Large intestine (tissue), 12 donors: Measurements from ENCODE around the gene MEI4. TPM values are rescaled to one million over a fixed set of nuclear protein-coding genes. Genes with fewer than 3 reads are reported as not detected.

Experiments used
- DNase-seq, 2 donors: peaks; one replicate each; pipeline versions ENCODE4 v3.0.0 to v3.0.0-alpha.2; 2013
- H3K27ac ChIP-seq: one replicate; pipeline ENCODE4 v1.5.1; 2013; ENCODE audit warnings: low read length
- H3K27me3 ChIP-seq: 2 replicates; pipeline ENCODE4 v1.6.1; 2013; ENCODE audit warnings: low read length; ENCODE audit not compliant: control insufficient read depth, insufficient read depth
- H3K36me3 ChIP-seq: 2 replicates; pipeline ENCODE4 v1.6.1; 2013; ENCODE audit warnings: low read length; ENCODE audit not compliant: control insufficient read depth, insufficient read depth
- H3K4me1 ChIP-seq: one replicate; pipeline ENCODE4 v1.6.1; 2013; ENCODE audit warnings: low read length; ENCODE audit not compliant: control insufficient read depth, insufficient read depth
- H3K4me3 ChIP-seq: one replicate; pipeline ENCODE4 v1.5.1; 2013; ENCODE audit warnings: low read length
- H3K9me3 ChIP-seq: one replicate; pipeline ENCODE4 v1.6.1; 2013; ENCODE audit warnings: mild to moderate bottlenecking, low read depth, low read length, moderate library complexity; ENCODE audit not compliant: control insufficient read depth
- WGBS: methylation state at CpG from one replicate; pipeline ENCODE4 v1.1.5; 2013; ENCODE audit warnings: low lambda C conversion rate; ENCODE audit not compliant: insufficient coverage; 5-methylcytosine and 5-hydroxymethylcytosine counted together
- long read RNA-seq, 11 donors: transcript quantifications; one replicate each; lab custom pipeline, GENCODE V29; 2026
- polyA plus RNA-seq: library from polyadenylated mRNA; unstranded; fragments of 120-200 nt; gene quantifications from one replicate; pipeline ENCODE4 v1.2.1, GENCODE V29; 2013

MEI4 gene, protein sequence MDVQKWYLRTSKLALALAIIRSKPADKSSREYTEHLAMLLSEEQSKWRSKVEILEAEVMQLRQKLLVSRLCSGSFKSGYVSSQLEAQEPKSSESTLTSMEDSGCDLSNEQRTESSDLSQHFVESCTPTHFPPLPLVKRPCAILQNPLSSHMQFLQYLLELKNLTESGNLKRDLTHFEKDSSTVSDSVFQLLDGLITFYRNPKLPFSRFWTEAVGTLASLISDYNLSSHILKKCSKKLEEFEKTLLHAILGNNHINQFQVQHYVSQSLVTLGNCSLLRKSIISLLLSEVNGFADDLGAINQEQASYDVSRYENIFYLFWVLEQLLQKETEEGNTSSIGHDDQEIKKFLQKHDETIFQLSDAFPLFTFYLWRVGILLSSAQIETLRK
- 0.09 TPM for polyA plus RNA-seq
- long read RNA-seq, donor 1, result 0 reads
- long read RNA-seq, donor 2, result 0 reads
- long read RNA-seq, donor 3, result 0 reads
- long read RNA-seq, donor 4, result 0 reads
- long read RNA-seq, donor 5, full-length matches to known transcripts, result 1 of 1 reads
- long read RNA-seq, donor 5, partial matches to known transcripts, result 0 of 1 reads
- long read RNA-seq, donor 5, other reads (novel, unspliced or antisense), result 0 of 1 reads
- long read RNA-seq, donor 6, result 0 reads
- long read RNA-seq, donor 7, result 0 reads
- long read RNA-seq, donor 8, result 0 reads
- long read RNA-seq, donor 9, result 0 reads
- long read RNA-seq, donor 10, result 0 reads
- long read RNA-seq, donor 11, result 0 reads

DNA sequence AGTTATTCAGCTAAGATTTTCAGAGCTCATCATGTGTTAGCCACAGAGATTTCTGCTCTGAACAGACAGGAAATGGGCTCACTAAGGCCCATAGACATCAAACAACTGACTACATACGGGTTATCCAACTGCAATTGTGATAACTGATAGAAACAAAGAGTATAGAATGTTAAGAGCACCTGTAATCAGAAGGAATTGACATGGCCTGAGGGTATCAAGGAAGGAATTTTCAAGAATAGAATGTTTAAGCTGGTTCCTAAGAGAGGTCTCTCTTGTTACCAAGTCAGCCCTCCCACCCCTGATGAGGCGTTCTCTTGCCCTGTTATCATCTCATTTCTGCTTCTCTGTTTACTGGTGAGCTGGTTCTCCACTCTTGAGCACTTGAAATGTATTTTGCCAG, at the start of gene MEI4:
Gene MEI4 (plus strand): TSS at position 301 of the 400 bp plus-strand sequence. CDS start 37,633 bp downstream, outside the sequence.
- WGBS, result 100% methylated on average over 1 of the region's 2 CpGs
- Histone ChIP-seq H3K27ac (no peak within 1 kb of the TSS), H3K4me1 (no peaks in the 10 kb centered on the region), H3K36me3 (no peaks in the 10 kb centered on the region), H3K4me3 (no peak within 1 kb of the TSS), H3K27me3 (no peaks in the 10 kb centered on the region), H3K9me3 (peaks cover 4% of the 10 kb centered on the region)
- no peak for DNase-seq

DNA sequence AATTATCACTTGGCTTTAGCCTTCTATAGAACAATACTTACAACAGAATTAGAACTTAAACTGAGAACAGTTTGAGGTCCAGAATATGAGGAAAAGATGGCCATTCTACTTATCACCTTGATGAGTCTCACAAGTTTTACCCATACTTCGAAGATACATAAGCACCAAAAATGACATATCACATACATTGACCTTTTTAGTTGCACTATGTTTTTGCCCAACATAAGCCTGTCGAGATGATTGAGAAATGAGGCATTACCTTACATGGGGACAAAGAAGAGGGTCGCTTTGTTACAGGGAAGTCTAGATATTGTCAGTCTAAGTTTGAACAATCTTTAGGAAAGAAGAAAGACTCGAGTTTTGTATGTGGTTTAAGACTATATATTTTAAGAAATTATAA, 48.4 kb upstream of the MEI4 start:
- Histone ChIP-seq H3K9me3 (no peaks in the 10 kb centered on the region), H3K4me3 (no peak overlapping the region), H3K4me1 (no peaks in the 10 kb centered on the region), H3K27ac (no peak overlapping the region), H3K27me3 (no peaks in the 10 kb centered on the region), H3K36me3 (no peaks in the 10 kb centered on the region)
- DNase-seq, result no peak
- WGBS, result 67% methylated on average over 2 of the region's 4 CpGs

DNA sequence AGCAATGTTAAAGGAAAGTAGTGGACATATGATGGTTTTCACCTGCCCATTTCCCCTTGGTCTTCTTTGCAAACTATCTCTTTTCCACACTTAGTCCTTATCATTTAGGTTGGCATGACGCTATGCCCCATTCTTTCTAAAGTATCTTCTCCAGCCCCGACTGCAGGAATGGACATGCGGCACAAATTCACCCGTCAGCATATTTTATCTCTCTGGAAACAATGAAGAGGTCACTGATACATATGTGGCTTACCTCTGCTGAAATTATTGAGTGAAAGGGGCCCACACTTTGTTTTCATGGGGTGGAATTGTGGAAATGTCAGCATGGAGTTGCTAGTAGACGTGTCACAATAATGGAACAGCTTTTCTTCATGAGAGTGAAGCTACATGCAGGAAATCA, 45.8 kb upstream of the MEI4 start:
- 60% methylated on average over 1 of the region's 5 CpGs for WGBS

DNA sequence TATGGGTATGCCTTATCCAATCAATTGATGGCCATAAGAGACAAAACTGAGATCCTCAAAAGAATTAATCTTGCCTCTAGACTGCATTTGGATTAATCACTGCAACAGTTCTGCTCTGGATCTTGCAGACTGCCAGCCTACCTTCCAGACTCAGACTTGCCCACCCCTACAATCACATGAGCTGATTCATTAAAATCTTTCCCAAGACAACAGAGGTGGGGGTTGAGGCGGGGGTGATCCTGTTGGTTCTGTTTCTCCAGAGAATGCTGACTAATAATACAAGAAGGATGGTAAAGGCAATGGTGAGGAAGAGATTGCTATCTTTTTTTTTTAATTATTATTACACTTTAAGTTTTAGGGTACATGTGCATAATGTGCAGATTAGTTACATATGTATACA, 43.7 kb upstream of the MEI4 start:
- WGBS, result no CpG with 5 or more reads among the region's 1 CpG

More for the DNA sequence above, 45.8 kb upstream of the MEI4 start:
- Histone ChIP-seq H3K27me3 (no peaks in the 10 kb centered on the region), H3K4me3 (no peak overlapping the region), H3K27ac (no peak overlapping the region), H3K9me3 (no peaks in the 10 kb centered on the region), H3K36me3 (no peaks in the 10 kb centered on the region), H3K4me1 (no peaks in the 10 kb centered on the region)
- DNase-seq, result no peak

DNA sequence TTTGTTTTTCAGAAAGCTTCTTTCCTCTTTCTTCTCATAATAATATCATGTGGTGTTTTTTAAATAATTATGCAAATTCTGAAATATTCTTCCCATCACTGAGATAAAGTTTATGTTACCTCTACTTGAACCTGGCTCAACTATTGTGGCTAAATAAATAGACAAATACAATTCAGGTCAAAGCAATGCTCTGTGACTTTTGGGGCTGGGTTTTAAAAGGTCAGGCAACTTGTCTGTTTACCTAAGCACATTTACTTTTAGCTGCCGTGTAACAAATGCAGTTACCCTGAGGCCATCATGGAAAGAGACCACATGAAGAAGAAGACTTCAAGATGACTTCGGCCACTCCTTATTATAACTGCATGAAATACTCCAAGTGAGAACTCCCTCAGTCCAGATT, 33.7 kb upstream of the MEI4 start:
- no peak for DNase-seq
- no peaks in the 10 kb centered on the region for H3K9me3 ChIP-seq
- H3K4me1 ChIP-seq, result no peaks in the 10 kb centered on the region
- H3K4me3 ChIP-seq, result no peak overlapping the region
- H3K27me3 ChIP-seq, result no peaks in the 10 kb centered on the region
- H3K36me3 ChIP-seq, result no peaks in the 10 kb centered on the region
- no CpG with 5 or more reads among the region's 2 CpGs for WGBS
- no peak overlapping the region for H3K27ac ChIP-seq

More for the DNA sequence above, 43.7 kb upstream of the MEI4 start:
- Histone ChIP-seq H3K27me3 (no peaks in the 10 kb centered on the region), H3K4me3 (no peak overlapping the region), H3K36me3 (no peaks in the 10 kb centered on the region), H3K4me1 (no peaks in the 10 kb centered on the region), H3K9me3 (no peaks in the 10 kb centered on the region), H3K27ac (no peak overlapping the region)
- DNase-seq, result no peak

DNA sequence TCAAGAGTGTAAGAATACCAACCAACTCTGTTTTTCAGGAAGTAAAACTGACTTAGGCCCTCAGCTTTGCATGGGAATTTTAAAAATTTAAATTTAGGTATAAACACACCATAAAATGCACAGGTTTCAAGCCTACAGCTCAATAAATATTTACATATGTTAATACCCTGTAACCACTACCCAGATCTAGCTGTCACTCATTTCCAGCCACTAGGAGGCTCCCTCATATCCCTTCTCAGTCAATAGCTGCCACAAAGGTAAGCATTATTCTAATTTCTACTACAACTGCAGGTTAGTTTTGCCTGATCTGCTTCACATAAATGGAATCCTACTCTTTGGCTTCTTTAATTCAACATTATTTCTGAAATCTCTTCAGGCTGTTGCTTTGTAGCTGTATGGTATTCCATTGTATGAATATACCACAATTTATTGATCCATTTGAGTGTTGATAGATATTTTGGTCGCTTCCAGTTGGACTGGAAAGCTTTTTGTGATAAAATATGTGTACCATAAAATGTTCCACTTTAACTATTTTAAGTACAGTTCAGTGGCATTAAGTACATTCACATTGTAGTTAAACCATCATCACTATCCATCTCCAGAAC, 32.5 kb upstream of the MEI4 start:
- DNase-seq, result peak; percentile 19 to 26
- WGBS, result no CpG with 5 or more reads among the region's 1 CpG
- H3K27ac ChIP-seq, result no peak overlapping the region

DNA sequence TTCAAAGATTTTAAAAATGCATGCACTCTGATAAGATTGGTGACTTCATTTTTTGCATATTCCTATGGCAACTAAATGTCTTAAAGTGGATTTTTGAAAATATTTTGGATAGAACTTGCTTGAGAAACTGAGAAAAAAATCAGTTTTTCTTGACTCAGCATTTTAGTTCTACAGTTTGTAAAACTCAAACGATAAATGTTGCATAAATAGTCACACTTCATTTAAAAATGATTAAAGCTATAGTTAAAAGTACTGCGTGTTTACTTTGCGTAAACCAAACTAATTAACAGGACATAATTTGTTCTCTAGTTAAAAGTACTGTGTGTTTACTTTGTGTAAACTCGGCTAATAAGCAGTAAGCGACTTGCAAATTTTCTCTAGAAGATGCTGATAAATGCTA, 28.3 kb upstream of the MEI4 start:
- DNase-seq, result no peak
- no peaks in the 10 kb centered on the region for H3K36me3 ChIP-seq
- H3K4me1 ChIP-seq, result no peaks in the 10 kb centered on the region
- no peak overlapping the region for H3K27ac ChIP-seq
- H3K27me3 ChIP-seq, result no peaks in the 10 kb centered on the region
- H3K9me3 ChIP-seq, result no peaks in the 10 kb centered on the region
- WGBS, result no CpG with 5 or more reads among the region's 5 CpGs
- H3K4me3 ChIP-seq, result no peak overlapping the region

More for the DNA sequence above, 32.5 kb upstream of the MEI4 start:
- Histone ChIP-seq H3K27me3 (no peaks in the 10 kb centered on the region), H3K36me3 (no peaks in the 10 kb centered on the region), H3K4me3 (no peak overlapping the region), H3K4me1 (no peaks in the 10 kb centered on the region), H3K9me3 (no peaks in the 10 kb centered on the region)

DNA sequence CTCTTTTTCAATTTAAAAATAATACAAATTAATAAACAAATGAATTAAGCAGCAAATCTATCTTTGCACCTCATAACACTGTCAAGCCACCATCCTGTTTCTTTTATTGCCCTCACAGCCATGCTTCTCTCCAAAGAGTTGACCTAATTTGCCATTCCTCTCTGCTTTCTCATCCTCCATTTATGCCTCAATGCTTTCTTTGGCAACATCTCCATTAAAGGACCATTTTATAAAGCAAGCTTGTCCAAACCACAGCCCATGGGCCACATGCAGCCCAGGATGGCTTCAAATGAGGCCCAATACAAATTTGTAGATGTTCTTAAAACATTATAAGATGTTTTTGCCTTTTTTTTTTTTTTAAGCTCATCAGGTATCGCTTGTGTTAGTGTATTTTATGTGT, 26.4 kb upstream of the MEI4 start:
- H3K27me3 ChIP-seq, result no peaks in the 10 kb centered on the region
- H3K4me1 ChIP-seq, result no peaks in the 10 kb centered on the region
- H3K4me3 ChIP-seq, result no peak overlapping the region
- WGBS, result no CpG with 5 or more reads among the region's 1 CpG
- no peaks in the 10 kb centered on the region for H3K9me3 ChIP-seq
- H3K36me3 ChIP-seq, result no peaks in the 10 kb centered on the region
- no peak overlapping the region for H3K27ac ChIP-seq
- no peak for DNase-seq

DNA sequence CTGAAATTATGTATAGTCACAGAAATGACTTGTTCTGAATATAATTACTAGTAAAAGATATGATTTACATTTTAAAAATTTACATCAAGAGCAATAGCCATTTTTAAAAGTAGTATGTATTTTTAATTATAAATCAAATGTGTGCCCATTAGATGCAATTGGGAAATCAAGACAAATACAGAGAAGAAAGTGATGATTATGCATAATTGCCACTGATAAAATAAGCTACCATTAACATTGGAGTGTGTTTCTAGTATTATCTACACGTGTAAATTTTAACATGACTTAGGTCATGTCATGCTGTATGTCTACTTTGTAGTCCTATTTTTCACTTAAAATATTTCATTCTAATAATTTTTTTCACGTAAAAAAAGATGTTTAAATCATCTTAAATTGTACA, 22.8 kb upstream of the MEI4 start:
- no peaks in the 10 kb centered on the region for H3K27me3 ChIP-seq
- H3K27ac ChIP-seq, result no peak overlapping the region
- no peaks in the 10 kb centered on the region for H3K9me3 ChIP-seq
- 81% methylated on average over 2 of the region's 2 CpGs for WGBS
- no peaks in the 10 kb centered on the region for H3K4me1 ChIP-seq
- no peaks in the 10 kb centered on the region for H3K36me3 ChIP-seq
- no peak for DNase-seq
- no peak overlapping the region for H3K4me3 ChIP-seq

DNA sequence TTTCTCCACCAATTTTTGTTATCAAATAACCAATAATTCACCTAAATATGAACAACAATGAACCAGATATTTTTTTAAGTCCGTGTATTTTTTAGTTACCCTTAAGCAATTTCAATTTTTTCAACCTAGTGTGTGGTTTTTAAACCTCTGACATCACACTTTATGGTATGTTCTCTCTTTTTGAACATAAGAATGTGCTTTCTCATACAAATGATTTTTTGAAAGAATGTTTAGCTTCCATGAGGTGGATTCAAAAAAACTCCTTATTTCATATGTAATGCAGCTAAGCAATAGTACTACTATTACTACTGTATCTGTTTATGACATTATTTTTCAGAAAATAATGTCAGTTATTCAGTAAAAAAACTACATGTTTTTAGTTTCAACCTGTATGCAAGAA, 19.4 kb upstream of the MEI4 start:
- Histone ChIP-seq H3K4me3 (no peak overlapping the region), H3K4me1 (no peaks in the 10 kb centered on the region)
- 100% methylated on average over 1 of the region's 1 CpG for WGBS

More for the DNA sequence above, 19.4 kb upstream of the MEI4 start:
- no peaks in the 10 kb centered on the region for H3K27me3 ChIP-seq
- no peaks in the 10 kb centered on the region for H3K9me3 ChIP-seq
- no peak overlapping the region for H3K27ac ChIP-seq
- no peaks in the 10 kb centered on the region for H3K36me3 ChIP-seq
- no peak for DNase-seq
